GM12878 (cell line): ENCODE data around the gene CTNNA2. TPM values are rescaled to one million over a fixed set of nuclear protein-coding genes. Genes with fewer than 3 reads are reported as not detected.

Experiments
- ATAC-seq: fragments of 200-7000 bp; cut with Tn5 transposase; 3 replicates; pipeline ENCODE4 v1.9.1; 2020; ENCODE audit warnings: mild to moderate bottlenecking, moderate library complexity
- BruUV-seq: library from RNA; stranded (reverse); fragments of 400-500 nt; replicated peaks from 2 replicates; lab custom pipeline; 2021; lab: Mats Ljungman, UMichigan
- CTCF ChIA-PET: fragments of 300-600 bp; sonication (Branson Sonifier 250); formaldehyde crosslinking; extraction: SDS; loops from one replicate; lab custom pipeline; 2021; ENCODE audit warnings: inconsistent platforms; lab: Yijun Ruan, JAX
- POLR2A ChIA-PET: fragments of 350-600 bp; formaldehyde crosslinking; extraction: SDS; loops from one replicate; lab custom pipeline; 2021; ENCODE audit warnings: inconsistent platforms; lab: Charles Lee
- RAD21 ChIA-PET: fragments of 300-600 bp; sonication (Branson Sonifier 250); formaldehyde crosslinking; loops from one replicate; lab custom pipeline; 2023; ENCODE audit warnings: antibody characterized with exemption; ENCODE audit not compliant: unreplicated experiment; lab: Charles Lee
- SMC1A ChIA-PET: fragments of 300-600 bp; sonication (Branson Sonifier 250); formaldehyde crosslinking; loops from one replicate; lab custom pipeline; 2023; ENCODE audit not compliant: unreplicated experiment, uncharacterized antibody; lab: Charles Lee
- DNase-seq: peaks from one replicate; pipeline ENCODE4 v3.0.0-alpha.2; 2011; ENCODE audit warnings: low read depth, low spot score
- FAIRE-seq: peaks from 3 replicates; lab custom pipeline; 2011; peaks lifted over from hg19 to GRCh38; lab: Jason Lieb, UNC
- H2AFZ ChIP-seq: 2 replicates; pipeline ENCODE4 v1.6.0; 2011; ENCODE audit warnings: low read depth, low read length, control low read depth; ENCODE audit not compliant: control insufficient read depth
- H3K27ac ChIP-seq: 2 replicates; pipeline ENCODE4 v1.5.1; 2011; ENCODE audit warnings: control low read depth; ENCODE audit not compliant: control insufficient read depth, insufficient read depth
- H3K27me3 ChIP-seq, 2 experiments: replicated peaks in 1 of 2; 2 replicates each; pipeline versions ENCODE4 v1.6.0 to v1.6.1; 2011; ENCODE audit warnings: low read length in 1 of 2; ENCODE audit not compliant: control insufficient read depth in 2 of 2, insufficient read depth in 2 of 2
- H3K36me3 ChIP-seq, 2 experiments: 2 replicates each; pipeline ENCODE4 v1.5.1; 2011; ENCODE audit warnings: low read length in 1 of 2; ENCODE audit not compliant: control insufficient read depth in 2 of 2, insufficient read depth in 2 of 2
- H3K4me1 ChIP-seq: 2 replicates; pipeline ENCODE4 v1.6.1; 2011; ENCODE audit warnings: mild to moderate bottlenecking, low read length, moderate library complexity, mixed read lengths; ENCODE audit not compliant: control insufficient read depth, insufficient read depth
- H3K4me2 ChIP-seq: 2 replicates; pipeline ENCODE4 v1.6.0; 2011; ENCODE audit warnings: control low read depth; ENCODE audit not compliant: control insufficient read depth, insufficient read depth
- H3K4me3 ChIP-seq: fragments of 200-600 bp; sonication (generic); 2 replicates; pipeline ENCODE4 v1.5.1; 2016
- H3K79me2 ChIP-seq: 2 replicates; pipeline ENCODE4 v1.6.0; 2011; ENCODE audit warnings: low read length; ENCODE audit not compliant: control insufficient read depth, insufficient read depth
- H3K9ac ChIP-seq: 2 replicates; pipeline ENCODE4 v1.8.0; 2011; ENCODE audit warnings: low read length, control low read depth, mixed read lengths; ENCODE audit not compliant: control insufficient read depth, insufficient read depth
- H3K9me3 ChIP-seq: replicated peaks from 3 replicates; pipeline ENCODE4 v1.5.1; 2011; ENCODE audit warnings: mild to moderate bottlenecking, low read length; ENCODE audit not compliant: control insufficient read depth, insufficient read depth
- H4K20me1 ChIP-seq: 2 replicates; pipeline ENCODE4 v1.6.0; 2011; ENCODE audit not compliant: control insufficient read depth, insufficient read depth
- IKZF2 ChIP-seq, 2 experiments: fragments of 450-650 bp; IDR thresholded peaks; 2 replicates each; pipeline ENCODE4 v1.6.1; 2017; ENCODE audit warnings: mild to moderate bottlenecking in 2 of 2, moderate library complexity in 2 of 2
- KDM1A ChIP-seq: fragments of 200-600 bp; sonication (generic); IDR thresholded peaks from 2 replicates; pipeline ENCODE4 v1.6.1; 2016; ENCODE audit warnings: borderline replicate concordance
- KLF5 ChIP-seq: fragments of 450-650 bp; IDR thresholded peaks from 2 replicates; pipeline ENCODE4 v1.6.1; 2014; ENCODE audit warnings: mild to moderate bottlenecking; ENCODE audit not compliant: partially characterized antibody
- LARP7 ChIP-seq: fragments of 450-650 bp; IDR thresholded peaks from 2 replicates; pipeline ENCODE4 v1.6.1; 2017; ENCODE audit warnings: mild to moderate bottlenecking
- NR2C2 ChIP-seq: IDR thresholded peaks from 2 replicates; pipeline ENCODE4 v1.6.1; 2011; ENCODE audit warnings: borderline replicate concordance, low read depth; ENCODE audit not compliant: control insufficient read depth, insufficient read length
- RELA ChIP-seq: fragments of 450-650 bp; IDR thresholded peaks from 2 replicates; pipeline ENCODE4 v1.8.0; 2014; ENCODE audit warnings: borderline replicate concordance; ENCODE audit not compliant: partially characterized antibody
- RUNX3 ChIP-seq: IDR thresholded peaks from 2 replicates; pipeline ENCODE4 v1.6.1; 2012; ENCODE audit warnings: low read length, inconsistent platforms
- SMC3 ChIP-seq: IDR thresholded peaks from 2 replicates; pipeline ENCODE4 v1.6.1; 2011; ENCODE audit warnings: low read length, improper control_type of control experiment, borderline replicate concordance
- TCF12 ChIP-seq: IDR thresholded peaks from 2 replicates; pipeline ENCODE4 v1.6.1; 2011; ENCODE audit warnings: low read depth, mild to moderate bottlenecking, low read length
- TCF7 ChIP-seq: IDR thresholded peaks from 2 replicates; pipeline ENCODE4 v1.6.1; 2014; ENCODE audit warnings: antibody characterized with exemption, borderline replicate concordance
- WGBS: methylation state at CpG from one replicate; pipeline ENCODE4 v1.1.6; 2016; ENCODE audit warnings: low lambda C conversion rate; ENCODE audit not compliant: insufficient replicate concordance, insufficient coverage; ENCODE audit errors: missing lambda C conversion rate; 5-methylcytosine and 5-hydroxymethylcytosine counted together
- in situ Hi-C: fragments of 300-500 bp; cut with MboI; formaldehyde crosslinking; loops from 9 replicates; pipeline ENCODE4 v1.14.3; 2018; ENCODE audit warnings: mixed read lengths
- intact Hi-C: fragments of 100-400 bp; cut with micrococcal nuclease; formaldehyde crosslinking; loops from one replicate; pipeline ENCODE4 v1.14.2; 2022; ENCODE audit not compliant: unreplicated experiment
- polyA plus RNA-seq, 11 experiments: library from polyadenylated mRNA; depleted of rRNA in 4 of 11; unstranded in 6 of 11; stranded (reverse) in 5 of 11; fragments of >200 nt; fragmentation: Nextera tagmentation in 4 of 11; fragmentation: Illumina TruSeq in 1 of 11; extraction: Ambion mirVana in 4 of 11; extraction: Trizol in 1 of 11; gene quantifications; 1 replicate in 1 of 11; 2 replicates in 10 of 11; pipeline versions ENCODE4 v1.2.1 to v1.2.3, GENCODE V29; 2011 to 2016; ENCODE audit warnings: inconsistent platforms in 2 of 11, missing spikeins in 2 of 11, low read depth in 1 of 11
- total RNA-seq, 4 experiments: library from RNA; depleted of rRNA in 3 of 4; stranded (reverse); fragments of >200 nt in 3 of 4; fragmentation: Illumina TruSeq in 1 of 4; extraction: Trizol in 1 of 4; gene quantifications; 2 replicates each; pipeline versions ENCODE4 v1.2.1 to v1.2.3, GENCODE V29; 2013 to 2021
- TF ChIP-seq, protein P1 (sequence below): IDR thresholded peaks from 2 replicates; pipeline ENCODE4 v1.6.1; 2012; ENCODE audit warnings: low read depth, low read length, improper control_type of control experiment
- TF ChIP-seq, protein P2 (sequence below): IDR thresholded peaks from 2 replicates; pipeline ENCODE4 v1.6.1; 2011; ENCODE audit warnings: low read depth, mild to moderate bottlenecking, low read length, moderate library complexity, borderline replicate concordance; ENCODE audit errors: extremely low read depth
- TF ChIP-seq, protein P3 (sequence below): fragments of 450-650 bp; formaldehyde crosslinking; IDR thresholded peaks from 2 replicates; pipeline ENCODE4 v1.5.0; 2022; ENCODE audit warnings: mild to moderate bottlenecking, missing genetic modification characterization
- TF ChIP-seq, protein P4 (sequence below): fragments of 450-650 bp; IDR thresholded peaks from 2 replicates; pipeline ENCODE4 v1.6.1; 2014; ENCODE audit warnings: mild to moderate bottlenecking

CTNNA2 gene
- total and polyA plus RNA-seq, 10 of the 15 experiments (the other 5 are each of a cell fraction or from before 2014, with no cell fraction given), result 2.4 to 36.2 (median 6.6) TPM

GRCh38 chr2:80141007-80141726 lies 628.3 kb downstream of the CTNNA2 start:
- Histone ChIP-seq H3K27me3 (no peaks in the 10 kb centered on the region), H2AFZ (no peak overlapping the region), H3K79me2 (no peaks in the 10 kb centered on the region), H3K4me1 (no peaks in the 10 kb centered on the region), H3K4me2 (no peak overlapping the region), H3K4me3 (no peak overlapping the region), H3K27ac (no peak overlapping the region), H3K9ac (no peak overlapping the region), H3K36me3 (no peaks in the 10 kb centered on the region), H4K20me1 (no peaks in the 10 kb centered on the region), H3K9me3 (no peaks in the 10 kb centered on the region)
- in situ Hi-C loops, result no loop called here
- intact Hi-C loops, result no loop called here
- no peak for ATAC-seq
- ChIA-PET SMC1A (no interaction called here), RAD21 (no interaction called here), POLR2A (no interaction called here), CTCF (no interaction called here)
- no peak for FAIRE-seq
- BruUV-seq, result no TSS peak
- TF ChIP-seq KDM1A, result no peak
- TF ChIP-seq NR2C2, result no peak
- no peak for TF ChIP-seq LARP7
- TF ChIP-seq, protein P1, sequence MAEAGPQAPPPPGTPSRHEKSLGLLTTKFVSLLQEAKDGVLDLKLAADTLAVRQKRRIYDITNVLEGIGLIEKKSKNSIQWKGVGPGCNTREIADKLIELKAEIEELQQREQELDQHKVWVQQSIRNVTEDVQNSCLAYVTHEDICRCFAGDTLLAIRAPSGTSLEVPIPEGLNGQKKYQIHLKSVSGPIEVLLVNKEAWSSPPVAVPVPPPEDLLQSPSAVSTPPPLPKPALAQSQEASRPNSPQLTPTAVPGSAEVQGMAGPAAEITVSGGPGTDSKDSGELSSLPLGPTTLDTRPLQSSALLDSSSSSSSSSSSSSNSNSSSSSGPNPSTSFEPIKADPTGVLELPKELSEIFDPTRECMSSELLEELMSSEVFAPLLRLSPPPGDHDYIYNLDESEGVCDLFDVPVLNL, result no peak
- TF ChIP-seq, protein P2, sequence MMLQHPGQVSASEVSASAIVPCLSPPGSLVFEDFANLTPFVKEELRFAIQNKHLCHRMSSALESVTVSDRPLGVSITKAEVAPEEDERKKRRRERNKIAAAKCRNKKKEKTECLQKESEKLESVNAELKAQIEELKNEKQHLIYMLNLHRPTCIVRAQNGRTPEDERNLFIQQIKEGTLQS, result no peak
- TF ChIP-seq KLF5, result no peak
- TF ChIP-seq, protein P3, sequence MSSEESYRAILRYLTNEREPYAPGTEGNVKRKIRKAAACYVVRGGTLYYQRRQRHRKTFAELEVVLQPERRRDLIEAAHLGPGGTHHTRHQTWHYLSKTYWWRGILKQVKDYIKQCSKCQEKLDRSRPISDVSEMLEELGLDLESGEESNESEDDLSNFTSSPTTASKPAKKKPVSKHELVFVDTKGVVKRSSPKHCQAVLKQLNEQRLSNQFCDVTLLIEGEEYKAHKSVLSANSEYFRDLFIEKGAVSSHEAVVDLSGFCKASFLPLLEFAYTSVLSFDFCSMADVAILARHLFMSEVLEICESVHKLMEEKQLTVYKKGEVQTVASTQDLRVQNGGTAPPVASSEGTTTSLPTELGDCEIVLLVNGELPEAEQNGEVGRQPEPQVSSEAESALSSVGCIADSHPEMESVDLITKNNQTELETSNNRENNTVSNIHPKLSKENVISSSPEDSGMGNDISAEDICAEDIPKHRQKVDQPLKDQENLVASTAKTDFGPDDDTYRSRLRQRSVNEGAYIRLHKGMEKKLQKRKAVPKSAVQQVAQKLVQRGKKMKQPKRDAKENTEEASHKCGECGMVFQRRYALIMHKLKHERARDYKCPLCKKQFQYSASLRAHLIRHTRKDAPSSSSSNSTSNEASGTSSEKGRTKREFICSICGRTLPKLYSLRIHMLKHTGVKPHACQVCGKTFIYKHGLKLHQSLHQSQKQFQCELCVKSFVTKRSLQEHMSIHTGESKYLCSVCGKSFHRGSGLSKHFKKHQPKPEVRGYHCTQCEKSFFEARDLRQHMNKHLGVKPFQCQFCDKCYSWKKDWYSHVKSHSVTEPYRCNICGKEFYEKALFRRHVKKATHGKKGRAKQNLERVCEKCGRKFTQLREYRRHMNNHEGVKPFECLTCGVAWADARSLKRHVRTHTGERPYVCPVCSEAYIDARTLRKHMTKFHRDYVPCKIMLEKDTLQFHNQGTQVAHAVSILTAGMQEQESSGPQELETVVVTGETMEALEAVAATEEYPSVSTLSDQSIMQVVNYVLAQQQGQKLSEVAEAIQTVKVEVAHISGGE (CRISPR knock-in tag), result no peak
- no peak for TF ChIP-seq TCF12
- no peak for TF ChIP-seq SMC3
- TF ChIP-seq TCF7, result no peak
- no peak for TF ChIP-seq IKZF2 (IDR thresholded peaks at IDR 0.05)
- TF ChIP-seq RELA, result no peak
- TF ChIP-seq RUNX3, result no peak
- TF ChIP-seq, protein P4, sequence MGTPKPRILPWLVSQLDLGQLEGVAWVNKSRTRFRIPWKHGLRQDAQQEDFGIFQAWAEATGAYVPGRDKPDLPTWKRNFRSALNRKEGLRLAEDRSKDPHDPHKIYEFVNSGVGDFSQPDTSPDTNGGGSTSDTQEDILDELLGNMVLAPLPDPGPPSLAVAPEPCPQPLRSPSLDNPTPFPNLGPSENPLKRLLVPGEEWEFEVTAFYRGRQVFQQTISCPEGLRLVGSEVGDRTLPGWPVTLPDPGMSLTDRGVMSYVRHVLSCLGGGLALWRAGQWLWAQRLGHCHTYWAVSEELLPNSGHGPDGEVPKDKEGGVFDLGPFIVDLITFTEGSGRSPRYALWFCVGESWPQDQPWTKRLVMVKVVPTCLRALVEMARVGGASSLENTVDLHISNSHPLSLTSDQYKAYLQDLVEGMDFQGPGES, result no peak
- DNase-seq, result no peak
- 18% methylated on average over 4 of the region's 4 CpGs for WGBS
